ENCODE data around the gene FGF23.

The FGF23 gene

DNA sequence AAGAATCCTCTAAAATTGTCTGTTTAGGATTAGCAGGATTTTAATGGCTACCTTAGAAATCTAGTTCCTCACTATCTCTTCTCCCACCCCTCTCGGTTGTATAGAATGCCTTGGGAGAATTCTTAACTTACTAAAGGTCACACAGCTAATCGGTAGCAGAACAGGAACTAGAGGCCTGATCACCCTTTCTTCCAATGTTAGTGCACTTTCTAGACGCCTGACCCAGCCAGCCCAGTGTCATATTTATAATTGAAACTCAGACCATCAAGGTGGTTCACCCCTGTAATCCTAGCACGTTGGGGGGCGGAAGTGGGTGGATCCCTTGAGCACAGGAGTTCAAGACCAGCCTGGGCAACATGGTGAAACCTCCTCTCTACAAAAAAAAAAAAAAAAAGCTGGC, 56.8 kb downstream of the FGF23 start:
- Histone ChIP-seq H4K20me1 (ENCODE audit: insufficient read depth) (no peaks in the 10 kb centered on the region), H3K4me3 (IDR thresholded peaks at IDR 0.05; ENCODE audit: insufficient read depth, low read depth, low read length) (no peak overlapping the region), H3K36me3 (ENCODE audit: insufficient read depth) (no peaks in the 10 kb centered on the region), H3K4me2 (0 out of 2 replicates have a peak overlapping the region, but pooled peaks have one; percentile 60), H3K27me3 (ENCODE audit: insufficient read depth, low read depth) (no peaks in the 10 kb centered on the region), H3K27ac (no peak overlapping the region), H3K9ac (no peak overlapping the region), H2AFZ (ENCODE audit: low read depth) (no peak overlapping the region), H3K4me1 (ENCODE audit: low read depth, poor library complexity, severe bottlenecking) (peaks cover 11% of the 10 kb centered on the region), H3K79me2 (ENCODE audit: insufficient read depth, low read depth) (peaks cover 19% of the 10 kb centered on the region; the same call in 1 of the 2 replicates)
- TF ChIP-seq, protein P1, sequence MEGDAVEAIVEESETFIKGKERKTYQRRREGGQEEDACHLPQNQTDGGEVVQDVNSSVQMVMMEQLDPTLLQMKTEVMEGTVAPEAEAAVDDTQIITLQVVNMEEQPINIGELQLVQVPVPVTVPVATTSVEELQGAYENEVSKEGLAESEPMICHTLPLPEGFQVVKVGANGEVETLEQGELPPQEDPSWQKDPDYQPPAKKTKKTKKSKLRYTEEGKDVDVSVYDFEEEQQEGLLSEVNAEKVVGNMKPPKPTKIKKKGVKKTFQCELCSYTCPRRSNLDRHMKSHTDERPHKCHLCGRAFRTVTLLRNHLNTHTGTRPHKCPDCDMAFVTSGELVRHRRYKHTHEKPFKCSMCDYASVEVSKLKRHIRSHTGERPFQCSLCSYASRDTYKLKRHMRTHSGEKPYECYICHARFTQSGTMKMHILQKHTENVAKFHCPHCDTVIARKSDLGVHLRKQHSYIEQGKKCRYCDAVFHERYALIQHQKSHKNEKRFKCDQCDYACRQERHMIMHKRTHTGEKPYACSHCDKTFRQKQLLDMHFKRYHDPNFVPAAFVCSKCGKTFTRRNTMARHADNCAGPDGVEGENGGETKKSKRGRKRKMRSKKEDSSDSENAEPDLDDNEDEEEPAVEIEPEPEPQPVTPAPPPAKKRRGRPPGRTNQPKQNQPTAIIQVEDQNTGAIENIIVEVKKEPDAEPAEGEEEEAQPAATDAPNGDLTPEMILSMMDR (conservative IDR thresholded peaks at IDR 0.05; ENCODE audit: low read depth, low read length) = no peak

DNA sequence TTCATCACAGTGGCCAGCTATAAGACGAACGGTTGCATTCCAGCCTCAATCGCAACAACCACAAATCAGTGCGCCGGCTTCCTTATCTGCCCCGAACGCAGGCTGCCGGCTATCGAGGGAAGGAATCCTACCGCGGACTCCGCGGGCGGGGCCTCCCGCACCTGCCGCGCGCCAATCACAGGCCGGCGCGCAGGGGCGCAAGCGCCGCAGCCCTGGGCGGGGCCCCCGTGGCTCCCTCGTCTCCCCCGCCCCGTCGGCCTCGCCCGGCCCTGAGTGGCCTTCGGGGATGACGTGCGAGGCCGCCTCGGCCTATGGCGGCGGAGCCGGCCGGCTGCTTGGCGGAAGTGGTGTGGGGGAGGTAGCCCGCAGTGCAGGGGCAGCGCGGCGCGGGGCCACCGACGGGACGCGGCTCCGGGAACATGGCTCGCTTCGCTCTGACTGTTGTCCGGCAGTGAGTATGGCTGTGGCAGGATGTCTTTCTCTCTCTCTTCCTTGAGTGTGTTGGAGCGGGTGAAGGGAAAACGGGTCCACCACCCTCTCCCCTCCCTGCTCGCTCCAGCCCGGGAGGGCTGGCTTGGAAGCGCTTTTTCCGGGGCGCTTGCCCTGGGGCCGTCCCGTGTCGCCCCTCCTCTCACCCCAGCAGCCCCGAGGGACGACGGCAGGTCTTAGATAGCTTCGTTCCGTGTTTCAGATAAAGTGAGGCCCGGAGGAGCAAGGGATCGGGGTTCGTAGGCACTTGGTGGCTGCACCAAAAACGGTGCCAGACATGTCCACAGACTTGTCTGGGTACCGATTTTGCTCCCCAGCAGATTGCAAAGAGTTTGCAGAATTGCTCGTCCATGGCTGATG, 58.4 kb downstream of the FGF23 start, which contains the start of gene TIGAR:
TIGAR (plus strand) TSS at position 361 of the 849 bp plus-strand sequence; CDS start at position 420, 59 bp downstream.
- Histone ChIP-seq H3K4me2 (peak within 1 kb of the TSS; percentile 88), H3K36me3 (ENCODE audit: insufficient read depth) (no peaks in the 10 kb centered on the region), H4K20me1 (ENCODE audit: insufficient read depth) (no peaks in the 10 kb centered on the region), H3K9ac (peak within 1 kb of the TSS; percentile 87), H2AFZ (ENCODE audit: low read depth) (peak within 1 kb of the TSS; percentile 94), H3K4me3 (IDR thresholded peaks at IDR 0.05; ENCODE audit: insufficient read depth, low read depth, low read length) (no peak within 1 kb of the TSS), H3K27me3 (ENCODE audit: insufficient read depth, low read depth) (no peaks in the 10 kb centered on the region), H3K27ac (peak within 1 kb of the TSS; percentile 44), H3K4me1 (ENCODE audit: low read depth, poor library complexity, severe bottlenecking) (peaks cover 11% of the 10 kb centered on the region), H3K79me2 (ENCODE audit: insufficient read depth, low read depth) (peaks cover 19% of the 10 kb centered on the region; the same call in 1 of the 2 replicates)
- TF ChIP-seq, protein P1 (conservative IDR thresholded peaks at IDR 0.05; ENCODE audit: low read depth, low read length) = no peak

DNA sequence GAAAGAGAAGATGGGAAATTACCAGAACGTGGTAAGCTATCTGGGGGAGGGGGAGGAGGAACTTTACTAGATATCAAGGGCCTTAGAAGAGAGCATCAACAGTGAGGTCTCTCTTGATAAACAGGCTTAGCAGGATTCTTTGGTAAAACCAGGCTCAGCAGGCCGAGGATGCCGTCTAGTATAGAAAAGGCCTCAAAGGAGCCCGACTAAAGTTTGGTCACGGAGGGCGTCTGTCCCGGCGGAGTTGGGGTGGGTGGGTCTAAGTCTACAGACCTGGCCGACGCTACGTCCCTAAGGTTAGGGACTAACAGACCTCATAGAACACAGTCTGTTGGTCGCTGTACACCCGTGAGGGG, 59.0 kb downstream of the FGF23 start:
- H3K27ac ChIP-seq = peak overlapping the region; percentile 29
- H4K20me1 ChIP-seq (ENCODE audit: insufficient read depth) = no peaks in the 10 kb centered on the region
- TF ChIP-seq, protein P1 (conservative IDR thresholded peaks at IDR 0.05; ENCODE audit: low read depth, low read length) = no peak
- no peaks in the 10 kb centered on the region for H3K27me3 ChIP-seq (ENCODE audit: insufficient read depth, low read depth)
- H3K36me3 ChIP-seq (ENCODE audit: insufficient read depth) = no peaks in the 10 kb centered on the region
- H3K4me2 ChIP-seq = peak overlapping the region; percentile 88
- peaks cover 11% of the 10 kb centered on the region for H3K4me1 ChIP-seq (ENCODE audit: low read depth, poor library complexity, severe bottlenecking)
- H3K4me3 ChIP-seq (IDR thresholded peaks at IDR 0.05; ENCODE audit: insufficient read depth, low read depth, low read length) = no peak overlapping the region
- H3K9ac ChIP-seq = peak overlapping the region; percentile 54; the same call in 1 of the 2 replicates
- peak overlapping the region; percentile 94 for H2AFZ ChIP-seq (ENCODE audit: low read depth)
- peaks cover 19% of the 10 kb centered on the region; the same call in 1 of the 2 replicates for H3K79me2 ChIP-seq (ENCODE audit: insufficient read depth, low read depth)

Measured in KMS-11 (cell line).